H1 (cell line): ENCODE data around the gene PRR35. TPM values are rescaled to one million over a fixed set of nuclear protein-coding genes. Genes with fewer than 3 reads are reported as not detected.

ENCODE experiments used
- BCL11A ChIP-seq, 2 experiments: IDR thresholded peaks; one replicate each; pipeline ENCODE4 v1.6.1; 2011; ENCODE audit warnings: low read depth in 2 of 2, low read length in 2 of 2, mild to moderate bottlenecking in 2 of 2
- CBX8 ChIP-seq: fragments of 300-800, 300-1000 bp; sonication (generic); IDR thresholded peaks from 2 replicates; pipeline ENCODE4 v1.7.1; 2016; ENCODE audit warnings: low read depth, low read length, borderline replicate concordance
- CTCF ChIP-seq, 3 experiments: IDR thresholded peaks; 1 replicate in 2 of 3; 2 replicates in 1 of 3; pipeline versions ENCODE4 v1.5.1 to v1.6.1; 2011; ENCODE audit warnings: low read length in 3 of 3, mild to moderate bottlenecking in 3 of 3, inconsistent platforms in 2 of 3, low read depth in 1 of 3, moderate library complexity in 1 of 3; ENCODE audit not compliant: insufficient read depth in 1 of 3; ENCODE audit errors: control extremely low read depth in 1 of 3
- RXRA ChIP-seq: IDR thresholded peaks from 2 replicates; pipeline ENCODE4 v1.6.1; 2011; ENCODE audit warnings: low read depth, mild to moderate bottlenecking, low read length, moderate library complexity; ENCODE audit not compliant: insufficient read depth
- TAF7 ChIP-seq: optimal IDR thresholded peaks from 2 replicates; pipeline ENCODE3; 2011; ENCODE audit warnings: low read depth, mild to moderate bottlenecking, inconsistent platforms, low read length, moderate library complexity, borderline replicate concordance
- polyA plus RNA-seq, 7 experiments: library from polyadenylated mRNA; depleted of rRNA in 3 of 7; stranded (reverse) in 5 of 7; unstranded in 2 of 7; fragments of >200 nt in 5 of 7; fragments of 200-250 nt in 2 of 7; gene quantifications; 1 replicate in 5 of 7; 2 replicates in 1 of 7; 4 replicates in 1 of 7; pipeline versions ENCODE4 v1.2.1 to v1.2.3, GENCODE V29; 2011 to 2013; ENCODE audit warnings: missing spikeins in 2 of 7, mixed read lengths in 2 of 7
- total RNA-seq: library from RNA; stranded (reverse); fragmentation: NEBNext Ultra II Directional; extraction: Animal tissue kit (Norgen Biotek cat#: 25700); gene quantifications from 2 replicates; pipeline ENCODE4 v1.2.1, GENCODE V29; 2021

The PRR35 gene
- total and polyA plus RNA-seq, 2 of the 8 experiments (the other 6 are each of a cell fraction or from before 2014, with no cell fraction given): 0.38 to 0.50 TPM

GRCh38 chr16:567373-568256 is 7.4 kb downstream of the PRR35 start (continued):
- TF ChIP-seq CTCF (IDR thresholded peaks at IDR 0.05; ENCODE audit: control extremely low read depth in 1 of 3, insufficient read depth in 1 of 3, low read depth in 1 of 3, low read length in 3 of 3) (no peak), RXRA (no peak), TAF7 (no peak), CBX8 (no peak), BCL11A (IDR thresholded peaks at IDR 0.05; ENCODE audit: low read depth in 2 of 2, low read length in 2 of 2) (no peak)
